Frontal cortex (tissue), 4 donors: ENCODE data around the gene CYP4F22. TPM values are rescaled to one million over a fixed set of nuclear protein-coding genes. Genes with fewer than 3 reads are reported as not detected.
"Not testable (repeated sequence)": the region's sequence is repeated elsewhere in the genome, so short reads cannot be mapped to it uniquely, and the experiment has no call there.

ENCODE experiments used
- DNase-seq, 2 donors: peaks; one replicate each; pipeline ENCODE4 v3.0.0; 2012; ENCODE audit warnings: low spot score in 2 of 2
- FAIRE-seq: peaks from 2 replicates; lab custom pipeline; 2012; peaks lifted over from hg19 to GRCh38; lab: Jason Lieb, UNC
- total RNA-seq: library from RNA; depleted of rRNA; stranded (reverse); fragments of >200 nt; gene quantifications from one replicate; pipeline ENCODE4 v1.2.3, GENCODE V29; 2014
- donor health status: control.
- donor health status: control.
- donor health status: control.

CYP4F22 gene
- not detected for total RNA-seq

DNA sequence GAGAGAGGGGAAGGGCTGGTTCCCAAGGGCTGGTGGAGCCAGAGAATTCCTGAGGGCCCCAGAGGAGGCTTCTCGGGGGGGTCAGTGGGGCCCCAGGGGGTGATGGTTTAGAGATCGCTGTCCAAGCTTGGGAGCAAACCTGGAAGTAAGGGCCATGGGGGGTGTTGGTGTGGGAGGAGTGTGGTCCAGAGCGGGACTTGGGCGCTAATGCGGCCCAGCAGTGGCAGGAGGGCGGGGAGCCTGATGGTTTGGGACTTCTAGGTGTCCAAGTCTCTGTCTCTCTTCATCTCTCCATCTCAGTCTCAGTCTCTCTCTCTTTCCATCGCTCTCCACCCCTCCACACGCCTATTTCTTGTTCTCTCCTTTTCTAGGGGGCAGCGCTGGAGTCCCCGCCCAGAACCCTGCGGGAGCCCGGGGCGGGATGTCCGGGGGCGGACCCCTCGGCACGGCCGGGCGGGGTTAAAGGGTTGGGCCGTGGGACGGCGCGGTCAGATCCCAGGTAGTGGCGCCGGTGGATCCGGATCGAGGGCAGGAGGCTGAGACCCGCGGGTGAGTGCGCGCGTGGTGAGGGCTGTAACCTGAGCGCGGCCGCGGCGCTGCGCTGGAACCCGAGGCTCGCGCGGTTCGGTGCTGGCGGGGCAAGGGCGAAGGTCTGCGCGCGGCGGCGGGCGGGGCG is at the start of gene CYP4F22:
CYP4F22 (plus strand) TSS at position 491 of the 676 bp plus-strand sequence. CDS start 16,812 bp downstream, outside the sequence.
- DNase-seq (no peak), FAIRE-seq (no peak)

DNA sequence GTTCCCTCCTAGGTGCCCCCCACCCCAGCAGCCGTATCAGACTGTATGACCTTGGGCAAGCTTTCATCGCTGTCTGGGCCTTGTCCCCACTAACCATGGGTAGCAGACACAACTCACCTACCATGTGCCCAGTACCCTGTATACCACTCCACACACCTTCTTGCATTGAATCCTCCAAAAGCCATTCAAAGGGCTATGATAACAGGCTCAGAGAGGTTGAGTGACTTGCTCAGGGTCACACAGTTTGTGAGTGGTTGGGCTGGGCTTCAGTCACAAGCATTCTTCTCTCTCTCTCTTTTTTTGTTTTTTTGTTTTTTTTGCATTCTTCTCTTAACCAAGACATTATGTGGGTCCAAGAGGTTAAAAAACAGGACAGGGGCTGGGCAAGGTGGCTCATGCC is 46.6 kb upstream of the CYP4F22 start:
- DNase-seq (no peak), FAIRE-seq (no peak)

DNA sequence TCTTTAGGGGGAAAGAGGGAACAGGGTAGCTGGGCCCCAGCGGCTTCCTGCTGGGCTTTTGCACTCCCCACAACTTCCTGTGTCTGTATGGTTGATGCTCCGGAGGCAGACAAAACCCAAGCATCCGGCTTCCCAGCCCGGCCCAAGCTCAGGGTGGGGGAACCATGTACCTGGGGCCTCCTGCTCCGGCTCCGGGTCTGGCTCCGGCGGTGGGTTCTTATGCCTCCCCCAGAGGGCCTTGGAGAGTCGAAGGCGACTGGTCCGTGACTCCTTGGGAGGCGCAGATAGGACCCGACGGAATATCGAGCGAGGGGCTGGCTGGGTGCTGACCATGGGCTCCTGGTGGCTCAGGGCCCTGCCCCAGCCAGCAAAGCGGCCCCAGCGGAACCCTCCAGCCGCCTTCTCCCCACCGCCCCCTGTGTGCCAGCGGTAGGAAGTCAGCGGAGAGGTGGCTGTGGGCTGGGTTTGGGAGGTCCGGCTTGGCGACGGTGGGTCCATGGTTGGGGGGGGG is 44.4 kb upstream of the CYP4F22 start:
- no peak for FAIRE-seq
- DNase-seq: peak in 1 of 2 donors; percentile 9

DNA sequence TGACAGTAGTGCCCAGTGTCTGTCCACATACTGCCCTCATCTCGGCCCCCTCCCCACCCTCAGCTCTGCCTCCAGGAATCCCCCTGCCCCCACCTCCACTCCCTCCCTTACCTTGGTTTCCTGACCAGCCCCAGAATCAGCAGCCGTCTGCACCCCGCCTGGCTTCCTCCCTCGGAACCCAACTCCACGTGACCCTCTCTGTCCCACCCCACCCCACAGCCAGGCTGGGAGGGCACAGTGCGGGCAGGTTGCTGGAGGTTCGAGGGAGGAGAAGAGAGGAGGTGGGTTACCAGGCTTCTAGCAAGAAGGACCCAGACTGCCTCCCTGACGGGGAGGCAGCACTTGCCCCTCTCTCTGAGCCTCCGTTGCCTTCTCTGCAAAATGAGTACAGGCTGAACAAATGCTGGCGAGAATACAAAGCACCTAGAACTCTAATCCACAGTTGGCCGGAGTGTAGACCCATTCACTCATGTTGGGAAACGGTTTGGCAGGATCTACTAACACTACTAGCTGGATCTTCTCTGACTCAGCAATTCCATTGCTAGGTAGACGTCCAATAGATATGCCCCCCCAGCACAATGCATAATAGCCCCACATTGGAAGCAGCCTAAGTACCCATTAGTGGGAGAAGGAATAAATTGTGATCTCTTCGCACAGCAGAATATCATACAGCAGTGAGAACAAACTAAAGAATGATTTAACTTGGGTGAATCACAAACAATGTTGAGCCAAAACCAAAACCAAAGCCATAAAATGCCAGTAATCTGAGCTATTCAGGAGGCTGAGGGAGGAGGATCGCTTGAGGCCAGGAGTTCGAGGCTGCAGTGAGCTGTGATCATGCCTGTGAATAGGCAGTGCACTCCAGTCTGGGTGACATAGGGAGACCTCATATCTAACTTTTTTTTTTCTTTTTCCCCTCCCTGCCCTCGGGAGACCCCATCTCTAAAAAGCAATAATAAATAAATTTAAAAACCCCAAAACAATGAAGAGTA is 43.6 kb upstream of the CYP4F22 start, which contains the start of gene RASAL3:
RASAL3 (minus strand) TSS at position 151 of the 992 bp plus-strand sequence. CDS start 186 bp downstream, outside the sequence.
- FAIRE-seq: no peak
- peak; percentile 5 to 13 for DNase-seq

DNA sequence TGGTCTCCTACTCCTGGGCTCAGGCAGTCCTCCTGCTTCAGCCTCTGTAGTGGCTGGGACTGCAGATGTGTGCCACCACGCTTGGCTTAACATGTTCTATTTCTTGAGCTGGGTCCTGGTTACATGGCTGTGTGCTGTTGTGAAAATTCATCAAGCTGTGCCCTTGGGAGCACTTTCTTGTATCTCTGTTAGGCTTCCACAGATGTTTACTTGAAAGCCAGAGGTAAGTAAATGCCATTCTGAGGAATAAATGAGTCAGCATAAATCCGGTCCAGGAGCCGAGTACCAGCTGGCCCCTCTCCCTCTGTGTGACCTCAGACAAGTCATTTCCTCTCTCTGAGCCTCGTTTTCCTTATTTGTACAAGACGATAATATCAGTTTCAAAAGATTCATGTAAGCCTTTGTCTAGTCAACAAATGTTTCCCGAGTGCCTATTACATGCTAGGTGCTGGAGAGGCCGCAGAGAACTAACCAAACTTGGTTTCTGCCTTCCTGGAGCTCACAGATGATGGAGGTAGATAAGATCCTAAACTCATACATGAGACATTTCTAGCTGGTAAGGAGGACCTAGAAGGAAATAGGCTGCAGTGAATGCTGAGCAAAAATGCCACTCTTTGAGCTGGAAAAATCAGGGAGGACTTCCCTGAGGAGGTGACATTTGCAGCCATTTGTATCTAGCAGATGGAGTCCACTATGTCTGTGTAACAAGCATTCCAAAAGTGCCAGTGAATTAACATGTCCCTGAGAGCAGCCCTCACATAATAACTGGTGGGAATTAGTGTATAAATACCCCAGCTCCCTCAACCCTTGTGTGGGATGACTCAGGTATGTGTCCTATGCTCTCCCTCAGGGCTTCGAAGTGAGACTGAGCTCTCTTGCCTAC is 41.2 kb upstream of the CYP4F22 start:
- FAIRE-seq (no peak), DNase-seq (no peak)

DNA sequence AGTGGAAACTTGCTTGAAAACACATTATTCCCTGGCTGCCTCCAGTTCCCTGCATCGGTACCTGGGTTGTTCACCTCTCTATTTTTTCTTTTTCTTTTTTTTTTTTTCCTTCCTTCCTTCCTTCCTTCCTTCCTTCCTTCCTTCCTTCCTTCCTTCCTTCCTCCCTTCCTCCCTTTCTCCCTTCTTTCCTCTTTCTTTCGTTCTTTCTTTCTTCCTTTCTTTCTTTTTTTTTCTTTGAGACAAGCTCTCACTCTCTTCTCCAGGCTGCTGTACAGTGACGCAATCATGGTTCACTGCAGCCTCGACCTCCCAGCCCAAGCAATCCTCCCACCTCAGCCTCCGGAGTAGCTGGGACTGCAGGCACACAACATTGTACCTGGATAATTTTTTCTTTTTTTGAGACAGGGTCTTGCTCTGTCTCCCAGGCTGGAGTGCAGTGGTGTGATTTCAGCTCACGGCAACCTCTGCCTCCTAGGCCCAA is 40.6 kb upstream of the CYP4F22 start:
- no peak for DNase-seq
- FAIRE-seq: no peak

DNA sequence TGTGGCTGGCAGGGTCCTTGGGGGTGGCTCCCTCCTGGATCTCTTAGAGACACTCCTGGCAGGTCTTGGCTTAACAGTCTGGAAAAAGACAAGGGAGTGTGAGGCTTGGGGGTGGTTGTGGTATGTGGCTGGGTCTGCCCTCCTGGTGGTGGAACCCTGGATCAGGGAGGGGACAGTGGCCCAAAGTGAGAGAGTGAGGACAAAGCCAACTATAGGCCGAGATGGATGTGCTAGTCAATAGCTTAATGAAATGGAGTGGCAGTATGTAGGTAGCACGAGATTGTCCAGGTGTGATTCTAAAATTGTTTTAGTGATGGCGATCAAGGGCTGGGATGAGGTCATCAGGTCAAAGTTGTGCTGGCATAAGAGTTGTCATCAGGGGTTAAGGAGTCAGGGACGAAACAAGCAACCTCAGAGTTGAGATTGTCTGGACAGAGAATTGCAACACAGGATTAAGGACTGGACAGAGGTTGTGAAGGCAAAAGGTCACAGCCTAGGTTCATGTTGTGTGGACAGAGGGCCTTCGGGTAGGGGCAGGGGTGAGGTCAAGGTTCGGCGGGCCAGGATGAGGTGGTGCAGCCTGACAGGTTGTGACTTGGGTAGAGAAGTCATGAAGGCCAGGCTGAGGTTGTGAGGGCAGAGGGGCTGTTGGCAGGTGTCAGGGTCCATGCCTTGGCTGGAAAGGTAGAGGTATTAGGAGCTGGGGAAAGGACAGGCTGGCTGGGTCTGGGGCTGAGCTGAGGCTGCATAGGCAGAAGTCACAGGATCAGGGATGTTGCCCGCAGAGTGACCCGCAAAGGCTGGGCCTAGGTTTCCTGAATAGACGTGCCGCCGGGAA is 39.4 kb upstream of the CYP4F22 start:
- FAIRE-seq (no peak), DNase-seq (no peak)

DNA sequence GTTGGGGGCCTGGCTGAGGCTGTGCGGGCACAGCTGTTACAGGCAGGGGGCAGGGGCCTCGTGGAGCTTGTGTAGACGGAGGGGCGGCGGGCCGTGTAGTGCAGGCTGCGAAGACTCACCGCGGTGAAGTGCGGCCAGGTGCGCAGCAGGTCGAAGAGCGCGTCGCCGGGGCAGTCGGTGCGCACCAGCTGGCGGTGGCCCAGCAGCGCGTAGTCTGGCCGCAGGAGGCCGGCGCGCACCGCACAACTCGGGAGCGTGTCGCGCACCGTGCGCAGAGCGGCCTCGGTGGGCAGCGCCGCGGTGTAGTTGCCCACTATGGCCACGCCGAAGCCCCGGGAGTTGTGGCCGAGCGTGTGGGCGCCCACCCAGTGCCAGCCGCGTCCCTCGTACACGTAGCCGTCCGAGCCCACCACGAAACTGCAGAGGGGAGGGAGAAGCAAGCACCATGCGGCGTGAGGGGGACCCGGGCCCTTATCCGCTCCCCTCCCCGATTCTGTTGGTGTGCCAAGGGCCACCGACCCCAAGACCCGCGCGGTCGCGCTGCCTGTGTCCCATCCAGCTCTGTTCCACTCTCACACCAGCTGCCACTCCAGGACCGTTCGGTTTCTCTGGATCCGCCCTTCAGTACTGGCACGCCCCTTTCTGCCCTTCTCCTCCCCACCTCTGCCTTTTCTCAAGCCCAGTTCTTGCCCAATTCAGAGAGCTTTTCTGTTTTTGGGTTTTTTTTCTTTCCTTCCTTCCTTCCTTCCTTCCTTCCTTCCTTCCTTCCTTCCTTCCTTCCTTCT is 38.6 kb upstream of the CYP4F22 start:
- DNase-seq: no peak
- no peak for FAIRE-seq

DNA sequence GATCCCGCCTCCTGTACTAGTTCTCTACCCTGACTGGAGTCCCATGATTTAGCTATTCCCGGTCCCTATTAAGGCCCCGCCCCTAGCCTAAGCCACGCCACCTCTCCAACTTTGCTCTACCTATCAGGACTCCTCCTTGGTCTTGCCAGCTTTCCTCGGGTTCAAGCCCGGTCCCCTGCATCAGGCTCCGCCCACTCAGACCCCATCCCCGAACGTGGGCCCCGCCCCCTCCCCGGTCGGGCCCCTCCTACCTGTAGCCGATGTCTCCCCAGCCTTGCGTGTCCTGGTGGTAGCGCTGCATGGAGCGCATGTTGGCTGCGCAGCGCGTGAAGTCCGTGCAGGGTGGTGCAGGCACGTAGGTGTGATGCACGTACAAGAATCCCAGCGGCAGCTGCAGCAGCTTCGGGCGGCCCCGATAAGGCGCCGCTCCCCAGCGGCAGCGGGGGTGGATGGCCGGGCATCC is 36.7 kb upstream of the CYP4F22 start:
- DNase-seq (no peak), FAIRE-seq (no peak)

DNA sequence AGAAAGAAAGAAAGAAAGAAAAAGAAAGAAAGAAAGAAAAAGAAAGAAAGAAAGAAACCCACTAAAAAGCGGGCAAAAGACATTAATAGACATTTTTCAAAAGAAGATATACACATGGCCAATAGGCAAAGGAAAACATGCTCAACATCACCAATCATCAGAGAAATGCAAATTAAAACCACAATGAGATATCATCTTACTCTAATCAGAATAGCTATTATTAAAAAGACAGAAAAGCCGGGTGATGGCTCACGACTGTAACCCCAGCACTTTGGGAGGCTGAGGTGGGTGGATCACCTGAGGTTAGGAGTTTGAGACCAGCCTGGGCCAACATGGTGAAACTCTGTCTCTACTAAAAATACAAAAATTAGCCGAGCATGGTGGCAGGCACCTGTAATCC is 34.5 kb upstream of the CYP4F22 start:
- not testable (repeated sequence) for FAIRE-seq, DNase-seq

DNA sequence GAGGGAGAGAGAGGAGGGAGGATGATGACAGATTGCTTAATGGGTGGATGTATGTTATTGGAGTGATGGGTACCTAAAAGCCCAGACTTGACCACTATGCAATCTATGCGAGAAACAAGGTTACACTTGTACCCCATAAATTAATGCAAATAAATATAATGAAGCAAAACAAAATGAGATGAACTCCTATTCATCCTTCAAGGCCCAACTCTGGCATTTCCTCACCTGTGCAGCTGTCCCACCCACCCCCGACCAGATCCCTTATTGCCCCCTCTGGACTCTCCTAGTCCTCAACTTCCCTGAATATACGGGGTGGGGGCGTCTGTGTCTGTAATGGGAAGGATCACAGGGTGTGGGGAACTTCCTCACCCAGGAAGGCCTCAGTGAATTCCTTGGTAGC is 33.2 kb upstream of the CYP4F22 start:
- FAIRE-seq (no peak), DNase-seq (no peak)

DNA sequence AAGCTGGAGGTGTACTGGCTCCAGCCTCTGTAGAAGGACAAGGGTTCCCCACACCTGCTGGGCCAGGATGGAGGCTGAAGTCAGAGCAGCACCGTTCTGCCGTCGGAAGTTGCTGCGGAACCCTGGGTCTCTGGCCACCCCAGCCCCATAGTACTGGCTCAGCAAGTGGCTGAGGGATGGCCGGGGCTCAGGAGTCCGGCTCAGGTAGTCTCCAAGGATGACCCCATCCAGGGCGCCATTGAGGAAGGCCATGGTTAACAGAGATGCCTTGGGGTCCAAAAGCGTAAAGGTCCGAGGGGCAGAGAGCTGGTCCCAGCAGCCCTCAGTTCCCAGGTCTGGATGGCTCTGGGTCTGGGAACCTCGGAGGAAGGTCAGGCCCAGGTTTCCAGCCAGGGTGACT is 32.7 kb upstream of the CYP4F22 start:
- FAIRE-seq: no peak
- DNase-seq: no peak

DNA sequence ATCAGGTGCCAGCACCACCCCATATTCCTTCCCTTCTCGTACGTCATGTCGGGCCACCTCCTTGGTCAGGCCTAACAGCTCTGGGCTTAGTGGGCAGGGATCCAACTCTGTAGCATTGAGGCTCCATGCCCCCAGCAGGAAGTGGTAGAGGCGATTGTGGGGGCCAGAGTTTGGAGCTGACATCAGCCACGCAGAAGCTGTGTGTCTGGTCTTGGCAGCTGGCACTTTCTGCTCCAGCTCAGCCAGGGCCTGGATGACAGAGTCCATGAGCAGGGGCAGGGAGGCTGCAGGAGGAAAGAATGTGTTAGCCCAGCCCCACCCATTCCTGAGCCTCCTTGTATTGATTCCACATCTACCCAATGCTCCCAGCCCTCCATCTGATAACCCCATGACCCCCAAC is 32.0 kb upstream of the CYP4F22 start:
- FAIRE-seq: no peak
- DNase-seq: no peak

DNA sequence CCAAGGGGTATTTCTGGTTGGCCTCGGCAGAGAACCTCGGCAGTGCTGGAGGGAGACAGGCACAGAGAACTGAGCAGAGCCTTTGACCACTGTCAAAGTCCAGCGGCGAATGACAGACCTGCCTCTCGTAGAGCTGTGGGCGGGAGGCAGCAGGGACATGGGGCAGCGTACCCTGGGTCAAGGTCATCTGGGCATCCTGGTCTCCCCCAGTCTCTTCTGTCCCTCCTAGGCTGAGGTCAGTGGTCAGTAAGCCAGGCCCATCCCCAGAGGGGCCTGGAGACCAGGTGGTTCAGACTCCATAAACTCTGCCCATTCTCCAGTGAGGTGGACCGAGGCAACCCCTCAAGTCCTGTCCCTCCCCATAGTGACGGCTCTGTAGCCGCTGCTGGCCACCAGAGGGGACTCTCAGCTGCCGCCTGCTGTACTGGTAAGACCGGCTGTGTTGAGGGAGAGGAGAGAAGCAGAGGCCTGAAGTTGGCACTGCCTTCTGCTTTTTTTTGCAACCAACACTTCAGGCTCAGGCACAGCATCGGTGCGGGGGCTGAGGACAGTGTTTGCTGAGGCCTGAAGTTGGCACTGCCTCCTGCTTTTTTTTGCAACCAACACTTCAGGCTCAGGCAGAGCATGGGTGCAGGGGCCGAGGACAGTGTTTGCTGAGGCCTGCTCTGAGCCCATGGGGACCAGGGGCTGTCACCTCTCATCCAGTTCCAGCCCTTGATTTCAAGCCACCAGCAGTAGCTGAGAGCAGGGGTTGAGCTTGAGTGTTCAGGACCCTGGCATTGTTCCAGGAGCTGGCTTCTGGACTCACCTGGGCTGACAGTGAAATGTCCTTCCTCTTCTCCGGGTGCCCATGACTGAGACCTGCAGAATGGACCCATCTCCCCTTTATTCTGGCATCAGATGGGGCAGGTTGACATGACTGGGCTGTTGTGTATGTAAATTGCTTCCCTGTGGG is 28.7 kb upstream of the CYP4F22 start, which contains the start of gene PGLYRP2:
PGLYRP2 (minus strand) TSS at position 111 of the 955 bp plus-strand sequence. CDS start 130 bp downstream, outside the sequence.
- FAIRE-seq: no peak
- DNase-seq: no peak

DNA sequence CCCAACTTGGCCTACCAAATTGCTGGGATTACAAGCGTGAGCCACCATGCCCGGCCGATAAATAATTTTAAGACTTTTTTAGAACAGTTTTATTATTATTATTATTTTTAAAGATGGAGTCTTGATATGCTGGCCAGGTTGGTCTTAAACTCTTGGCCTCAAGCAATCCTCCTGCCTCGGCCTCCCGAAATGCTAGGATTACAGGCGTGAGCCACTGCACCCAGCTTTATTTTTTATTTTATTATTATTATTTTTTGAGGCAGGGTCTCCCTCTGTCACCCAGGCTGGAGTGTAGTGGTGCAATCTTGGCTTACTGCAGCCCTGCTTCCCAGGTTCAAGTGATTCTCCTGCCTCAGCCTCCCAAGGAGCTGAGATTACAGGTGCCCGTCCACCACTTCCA is 27.3 kb upstream of the CYP4F22 start:
- FAIRE-seq: not testable (repeated sequence)

DNA sequence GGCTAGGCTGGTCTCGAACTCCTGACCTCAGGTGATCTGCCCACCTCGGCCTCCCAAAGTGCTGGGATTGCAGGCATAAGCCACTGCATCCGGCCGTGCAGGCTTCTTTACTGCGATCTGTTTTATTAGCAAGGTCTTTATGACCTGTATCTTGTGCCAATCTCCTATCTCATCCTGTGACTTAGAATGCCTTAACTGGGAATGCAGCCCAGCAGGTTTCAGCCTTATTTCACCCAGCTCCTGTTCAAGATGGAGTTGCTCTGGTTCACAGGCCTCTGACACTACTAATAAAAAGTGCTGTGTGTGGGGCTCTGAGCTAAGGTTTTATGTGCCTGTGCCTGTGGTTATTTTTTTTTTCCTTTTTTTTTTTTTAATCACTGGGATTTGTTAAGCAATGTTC is 22.6 kb upstream of the CYP4F22 start:
- not testable (repeated sequence) for FAIRE-seq, DNase-seq

More for the DNA sequence above, 27.3 kb upstream of the CYP4F22 start:
- DNase-seq: not testable (repeated sequence)
